H9 (cell line): ENCODE results near the gene GLB1L. TPM values are rescaled to one million over a fixed set of nuclear protein-coding genes. Genes with fewer than 3 reads are reported as not detected.

Experiments used
- DNase-seq: peaks from one replicate; pipeline ENCODE4 v3.0.0-alpha.2; 2017
- H2AFZ ChIP-seq: one replicate; pipeline ENCODE4 v1.6.1; 2013; ENCODE audit warnings: mild to moderate bottlenecking, low read length, control low read depth, moderate library complexity
- H2AK5ac ChIP-seq: 2 replicates; pipeline ENCODE4 v1.6.1; 2013; ENCODE audit warnings: low read length, control low read depth, mixed read lengths; ENCODE audit not compliant: insufficient read length
- H2BK120ac ChIP-seq: one replicate; pipeline ENCODE4 v1.6.1; 2013; ENCODE audit warnings: low read depth, mild to moderate bottlenecking, low read length, control low read depth, inconsistent platforms; ENCODE audit not compliant: poor library complexity, severe bottlenecking
- H2BK12ac ChIP-seq: 2 replicates; pipeline ENCODE4 v1.6.1; 2013; ENCODE audit warnings: low read length, control low read depth, mixed read lengths, low read depth; ENCODE audit not compliant: insufficient read length
- H2BK15ac ChIP-seq: 2 replicates; pipeline ENCODE4 v1.6.1; 2013; ENCODE audit warnings: low read depth, low read length, control low read depth
- H2BK20ac ChIP-seq: one replicate; pipeline ENCODE4 v1.6.1; 2013; ENCODE audit warnings: low read depth, mild to moderate bottlenecking, low read length, control low read depth, inconsistent platforms; ENCODE audit not compliant: poor library complexity, severe bottlenecking
- H2BK5ac ChIP-seq: 2 replicates; pipeline ENCODE4 v1.6.1; 2013; ENCODE audit warnings: low read length, control low read depth, mixed read lengths; ENCODE audit not compliant: insufficient read length
- H3K14ac ChIP-seq: 2 replicates; pipeline ENCODE4 v1.6.1; 2013; ENCODE audit warnings: low read length, control low read depth; ENCODE audit not compliant: insufficient read depth
- H3K18ac ChIP-seq: 2 replicates; pipeline ENCODE4 v1.6.1; 2013; ENCODE audit warnings: low read depth, mild to moderate bottlenecking, mixed read lengths, low read length, control low read depth; ENCODE audit not compliant: insufficient read length
- H3K23ac ChIP-seq: 2 replicates; pipeline ENCODE4 v1.6.1; 2013; ENCODE audit warnings: low read length, control low read depth, mixed read lengths, low read depth; ENCODE audit not compliant: insufficient read length
- H3K23me2 ChIP-seq: 2 replicates; pipeline ENCODE4 v1.6.1; 2013; ENCODE audit warnings: low read depth, mild to moderate bottlenecking, mixed read lengths, low read length, control low read depth; ENCODE audit not compliant: insufficient read length, poor library complexity, severe bottlenecking
- H3K27ac ChIP-seq: 2 replicates; pipeline ENCODE4 v1.5.1; 2013; ENCODE audit warnings: low read length, control low read depth, mixed read lengths, low read depth; ENCODE audit not compliant: insufficient read length
- H3K27me3 ChIP-seq: 2 replicates; pipeline ENCODE4 v1.6.1; 2013; ENCODE audit warnings: low read length, control low read depth, inconsistent platforms; ENCODE audit not compliant: insufficient read depth
- H3K4ac ChIP-seq: 2 replicates; pipeline ENCODE4 v1.6.1; 2013; ENCODE audit warnings: low read depth, mild to moderate bottlenecking, control low read depth, inconsistent platforms, low read length, moderate library complexity
- H3K4me1 ChIP-seq: 2 replicates; pipeline ENCODE4 v1.6.1; 2013; ENCODE audit warnings: low read length, control low read depth, inconsistent platforms; ENCODE audit not compliant: insufficient read depth
- H3K4me2 ChIP-seq: 2 replicates; pipeline ENCODE4 v1.6.1; 2013; ENCODE audit warnings: low read length, control low read depth, mixed read lengths; ENCODE audit not compliant: insufficient read length, insufficient read depth
- H3K56ac ChIP-seq: 2 replicates; pipeline ENCODE4 v1.6.1; 2013; ENCODE audit warnings: low read depth, mild to moderate bottlenecking, mixed read lengths, low read length, control low read depth; ENCODE audit not compliant: insufficient read length
- H3K79me1 ChIP-seq: 2 replicates; pipeline ENCODE4 v1.6.1; 2013; ENCODE audit warnings: low read depth, mild to moderate bottlenecking, moderate library complexity, low read length, control low read depth, inconsistent platforms; ENCODE audit not compliant: insufficient read depth, poor library complexity, severe bottlenecking
- H3K79me2 ChIP-seq: 2 replicates; pipeline ENCODE4 v1.6.1; 2013; ENCODE audit warnings: low read length, control low read depth, inconsistent platforms; ENCODE audit not compliant: insufficient read depth
- H3K9ac ChIP-seq: 2 replicates; pipeline ENCODE4 v1.6.1; 2013; ENCODE audit warnings: low read length, control low read depth, mixed read lengths; ENCODE audit not compliant: insufficient read length; ENCODE audit errors: extremely low read depth
- H3K9me3 ChIP-seq: one replicate; pipeline ENCODE4 v1.6.1; 2013; ENCODE audit warnings: low read depth, low read length, inconsistent platforms; ENCODE audit not compliant: control insufficient read depth
- H3T11ph ChIP-seq: one replicate; pipeline ENCODE4 v1.6.1; 2013; ENCODE audit warnings: mild to moderate bottlenecking, low read length, control low read depth, inconsistent platforms
- H4K20me1 ChIP-seq: one replicate; pipeline ENCODE4 v1.6.1; 2013; ENCODE audit not compliant: control insufficient read depth, insufficient read length, insufficient read depth
- H4K5ac ChIP-seq: 2 replicates; pipeline ENCODE4 v1.6.1; 2013; ENCODE audit warnings: low read depth, mild to moderate bottlenecking, mixed read lengths, low read length, control low read depth; ENCODE audit not compliant: insufficient read length
- H4K8ac ChIP-seq: replicated peaks from 2 replicates; pipeline ENCODE4 v1.6.1; 2013; ENCODE audit warnings: low read length, control low read depth, mixed read lengths, low read depth; ENCODE audit not compliant: insufficient read length
- H4K91ac ChIP-seq: 2 replicates; pipeline ENCODE4 v1.6.1; 2013; ENCODE audit warnings: low read depth, mild to moderate bottlenecking, moderate library complexity, mixed read lengths, low read length, control low read depth; ENCODE audit not compliant: insufficient read length
- H3K27ac Mint-ChIP-seq, 3 experiments: 2 replicates in 2 of 3; 3 replicates in 1 of 3; pipeline ENCODE4 v1.8.0; 2020 to 2021; ENCODE audit warnings: mixed read lengths in 3 of 3, mild to moderate bottlenecking in 1 of 3, moderate library complexity in 1 of 3
- H3K27me3 Mint-ChIP-seq: 2 replicates; pipeline ENCODE4 v1.8.0; 2021; ENCODE audit warnings: low read depth, mild to moderate bottlenecking, moderate library complexity, mixed read lengths
- H3K36me3 Mint-ChIP-seq, 3 experiments: 2 replicates in 2 of 3; 3 replicates in 1 of 3; pipeline ENCODE4 v1.8.0; 2020 to 2021; ENCODE audit warnings: low read depth in 3 of 3, mixed read lengths in 3 of 3; ENCODE audit not compliant: insufficient read depth in 1 of 3
- H3K4me1 Mint-ChIP-seq, 2 experiments: 2 replicates each; pipeline ENCODE4 v1.8.0; 2020; ENCODE audit warnings: mixed read lengths in 2 of 2
- H3K4me3 Mint-ChIP-seq, 2 experiments: 2 replicates in 1 of 2; 3 replicates in 1 of 2; pipeline ENCODE4 v1.8.0; 2020 to 2021; ENCODE audit warnings: mild to moderate bottlenecking in 2 of 2, mixed read lengths in 2 of 2, moderate library complexity in 1 of 2
- H3K9me3 Mint-ChIP-seq, 2 experiments: 2 replicates in 1 of 2; 3 replicates in 1 of 2; pipeline ENCODE4 v1.8.0; 2020; ENCODE audit warnings: mild to moderate bottlenecking in 2 of 2, mixed read lengths in 2 of 2, moderate library complexity in 1 of 2
- WGBS: extraction: QIAGEN DNeasy Blood & Tissue Kit; methylation state at CpG from one replicate; pipeline ENCODE4 v1.1.7; 2013; ENCODE audit warnings: missing lambda C conversion rate, low lambda C conversion rate, mixed read lengths; ENCODE audit not compliant: insufficient read length; ENCODE audit errors: extremely low coverage; 5-methylcytosine and 5-hydroxymethylcytosine counted together
- total RNA-seq: library from RNA; stranded (reverse); gene quantifications from 2 replicates; pipeline ENCODE4 v1.2.1, GENCODE V29; 2021
- TF ChIP-seq, protein P1 (sequence below): fragments of 200-600 bp; sonication (generic); conservative IDR thresholded peaks from 3 replicates; pipeline ENCODE4 v1.8.0; 2021; ENCODE audit warnings: antibody characterized with exemption, mild to moderate bottlenecking

The GLB1L gene
- total RNA-seq, 1 experiment from 2014 or later = 6.5 TPM

DNA sequence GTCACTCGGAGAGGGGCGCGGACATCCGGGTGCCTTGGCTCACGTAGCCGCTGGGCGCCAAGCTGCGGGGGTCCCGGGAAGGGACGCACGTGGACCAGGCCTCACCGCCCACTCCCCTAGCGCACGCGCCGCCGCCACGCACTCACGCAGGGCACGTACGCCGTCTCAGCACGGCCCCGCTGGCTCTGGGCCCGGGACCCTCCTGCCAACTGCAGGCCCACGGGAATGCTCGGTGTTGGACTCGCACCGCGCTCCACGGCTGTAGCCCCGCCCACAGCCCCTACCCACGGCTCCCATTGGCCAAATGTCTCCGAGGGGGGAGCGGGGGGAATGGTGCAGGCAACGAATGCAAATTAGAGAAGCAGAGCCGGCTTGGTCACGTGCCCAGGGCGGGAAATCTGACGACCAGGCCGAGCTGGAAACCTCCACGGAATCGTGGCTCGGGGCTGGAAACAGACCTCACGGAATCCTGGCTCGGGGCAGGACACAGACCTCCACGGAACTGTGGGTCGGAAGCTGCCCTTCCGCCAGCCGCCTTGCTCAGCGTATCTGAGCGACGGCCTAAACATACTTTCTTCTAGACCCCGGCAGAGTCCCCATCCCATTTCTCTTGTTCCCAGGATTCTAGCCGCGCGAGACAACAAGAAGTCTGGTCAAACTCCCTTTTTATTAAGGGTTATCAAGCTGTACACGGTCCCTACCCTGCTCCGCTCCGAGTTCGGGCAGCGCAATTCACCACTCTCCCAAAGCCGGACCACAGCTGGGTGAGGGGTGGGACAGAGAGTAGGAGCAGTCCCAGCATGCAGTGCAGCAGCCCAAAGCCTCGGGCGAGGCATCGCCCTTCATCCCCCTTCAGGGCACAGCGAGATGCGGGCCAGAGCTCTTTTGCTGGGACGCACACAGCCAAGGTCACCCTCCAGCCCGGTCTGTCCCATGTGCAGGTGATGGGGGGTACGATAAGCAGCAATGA is 26.2 kb downstream of the GLB1L start, which contains the start of gene ABCB6:
Gene ABCB6 (minus strand): TSS at position 227 of the 970 bp plus-strand sequence. CDS start 285 bp downstream, outside the sequence.
- Mint-ChIP-seq H3K4me3 (peak within 1 kb of the TSS; percentile 85 to 91), H3K27me3 (peaks cover 3% of the 10 kb centered on the region; the same call in 1 of the 2 replicates), H3K36me3 (peaks cover 29 to 59% (median 57%) of the 10 kb centered on the region in 3 experiments), H3K27ac (peak within 1 kb of the TSS; percentile 66 to 97 (median 79); a peak in 5 of 7 replicates), H3K9me3 (no peaks in the 10 kb centered on the region), H3K4me1 (peaks cover 19 to 23% of the 10 kb centered on the region in 2 experiments)
- Histone ChIP-seq H2BK12ac (no peak within 1 kb of the TSS), H3K4me2 (peak within 1 kb of the TSS; percentile 75), H3K14ac (peak within 1 kb of the TSS; percentile 87), H4K8ac (no peak within 1 kb of the TSS), H4K20me1 (no peaks in the 10 kb centered on the region), H3K79me1 (no peaks in the 10 kb centered on the region), H2BK20ac (no peak within 1 kb of the TSS), H3K27ac (no peak within 1 kb of the TSS), H3K56ac (no peak within 1 kb of the TSS), H3K9ac (peak within 1 kb of the TSS; percentile 72), H3K4ac (no peak within 1 kb of the TSS), H2AK5ac (no peak within 1 kb of the TSS), H3K4me1 (no peaks in the 10 kb centered on the region), H3K9me3 (no peaks in the 10 kb centered on the region), H2BK5ac (no peak within 1 kb of the TSS), H4K91ac (no peak within 1 kb of the TSS), H3K23me2 (peaks cover 7% of the 10 kb centered on the region), H2AFZ (no peak within 1 kb of the TSS), H3K18ac (peak within 1 kb of the TSS; percentile 95), H2BK120ac (peak within 1 kb of the TSS; percentile 6), H2BK15ac (no peak within 1 kb of the TSS), H4K5ac (no peak within 1 kb of the TSS), H3T11ph (no peak within 1 kb of the TSS), H3K27me3 (no peaks in the 10 kb centered on the region), H3K23ac (no peak within 1 kb of the TSS), H3K79me2 (no peaks in the 10 kb centered on the region)
- DNase-seq = peak; percentile 94
- TF ChIP-seq, protein P1, sequence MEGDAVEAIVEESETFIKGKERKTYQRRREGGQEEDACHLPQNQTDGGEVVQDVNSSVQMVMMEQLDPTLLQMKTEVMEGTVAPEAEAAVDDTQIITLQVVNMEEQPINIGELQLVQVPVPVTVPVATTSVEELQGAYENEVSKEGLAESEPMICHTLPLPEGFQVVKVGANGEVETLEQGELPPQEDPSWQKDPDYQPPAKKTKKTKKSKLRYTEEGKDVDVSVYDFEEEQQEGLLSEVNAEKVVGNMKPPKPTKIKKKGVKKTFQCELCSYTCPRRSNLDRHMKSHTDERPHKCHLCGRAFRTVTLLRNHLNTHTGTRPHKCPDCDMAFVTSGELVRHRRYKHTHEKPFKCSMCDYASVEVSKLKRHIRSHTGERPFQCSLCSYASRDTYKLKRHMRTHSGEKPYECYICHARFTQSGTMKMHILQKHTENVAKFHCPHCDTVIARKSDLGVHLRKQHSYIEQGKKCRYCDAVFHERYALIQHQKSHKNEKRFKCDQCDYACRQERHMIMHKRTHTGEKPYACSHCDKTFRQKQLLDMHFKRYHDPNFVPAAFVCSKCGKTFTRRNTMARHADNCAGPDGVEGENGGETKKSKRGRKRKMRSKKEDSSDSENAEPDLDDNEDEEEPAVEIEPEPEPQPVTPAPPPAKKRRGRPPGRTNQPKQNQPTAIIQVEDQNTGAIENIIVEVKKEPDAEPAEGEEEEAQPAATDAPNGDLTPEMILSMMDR = no peak
- no CpG with 5 or more reads among the region's 71 CpGs for WGBS
